Lung (tissue), 12 donors: Measurements from ENCODE around the gene C19orf47. TPM values are rescaled to one million over a fixed set of nuclear protein-coding genes. Genes with fewer than 3 reads are reported as not detected.

Experiments
- ATAC-seq: fragments of 200-7000 bp; cut with Tn5 transposase; one replicate; pipeline ENCODE4 v1.9.1; 2020; ENCODE audit warnings: moderate number of reproducible peaks; ENCODE audit not compliant: insufficient read depth, low FRiP score
- DNase-seq, 3 donors: peaks; one replicate each; pipeline ENCODE4 v3.0.0-alpha.2; 2013 to 2017
- H3K27ac ChIP-seq, 2 donors: one replicate each; pipeline ENCODE4 v1.5.1; 2013; ENCODE audit warnings: mild to moderate bottlenecking in 2 of 2, moderate library complexity in 2 of 2, control low read depth in 1 of 2, inconsistent platforms in 1 of 2, low read depth in 1 of 2, low read length in 1 of 2
- H3K27me3 ChIP-seq, 3 donors: one replicate each; pipeline ENCODE4 v1.5.1; 2013; ENCODE audit warnings: low read length in 2 of 3; ENCODE audit not compliant: control insufficient read depth in 3 of 3, insufficient read depth in 3 of 3
- H3K36me3 ChIP-seq, 4 donors: one replicate each; pipeline ENCODE4 v1.5.1; 2013; ENCODE audit warnings: low read length in 4 of 4, mild to moderate bottlenecking in 1 of 4, moderate library complexity in 1 of 4; ENCODE audit not compliant: control insufficient read depth in 4 of 4, insufficient read depth in 4 of 4
- H3K4me1 ChIP-seq, 5 donors: one replicate each; pipeline ENCODE4 v1.5.1; 2013; ENCODE audit warnings: low read length in 5 of 5, mild to moderate bottlenecking in 2 of 5, moderate library complexity in 1 of 5; ENCODE audit not compliant: control insufficient read depth in 5 of 5, insufficient read depth in 5 of 5
- H3K4me3 ChIP-seq: one replicate; pipeline ENCODE4 v1.5.1; 2013; ENCODE audit warnings: mild to moderate bottlenecking, control low read depth, moderate library complexity
- H3K9ac ChIP-seq, 2 donors: one replicate each; pipeline ENCODE4 v1.5.1; 2013; ENCODE audit warnings: low read length in 2 of 2, control low read depth in 1 of 2; ENCODE audit not compliant: insufficient read depth in 1 of 2
- H3K9me3 ChIP-seq, 4 donors: one replicate each; pipeline ENCODE4 v1.5.1; 2013; ENCODE audit warnings: low read length in 3 of 4, mild to moderate bottlenecking in 1 of 4, moderate library complexity in 1 of 4; ENCODE audit not compliant: control insufficient read depth in 4 of 4, insufficient read depth in 3 of 4
- WGBS, 2 donors: extraction: QIAGEN DNeasy Blood & Tissue Kit; methylation state at CpG; one replicate each; pipeline ENCODE4 v1.1.7; 2013; 5-methylcytosine and 5-hydroxymethylcytosine counted together
- polyA plus RNA-seq, 2 donors: library from polyadenylated mRNA; stranded (reverse); fragments of 200-250 nt; gene quantifications; one replicate each; pipeline ENCODE4 v1.2.1, GENCODE V29; 2013
- total RNA-seq, 2 donors: library from RNA; depleted of rRNA in 1 of 2; stranded (reverse); fragments of >200 nt in 1 of 2; gene quantifications; one replicate each; pipeline ENCODE4 v1.2.1, GENCODE V29; 2014 to 2021
- TF ChIP-seq, protein P1 (sequence below): IDR thresholded peaks from 2 replicates; pipeline ENCODE4 v1.5.1; 2012; ENCODE audit warnings: mild to moderate bottlenecking; ENCODE audit errors: control extremely low read depth, extremely low read depth
- donor health status: control.
- donor health status: control.
- donor health status: Bipolar disorder and iron deficiency.
- donor health status: healthy.
- donor health status: DM: yes; HTN: yes; CAD: no.

Gene C19orf47
- total and polyA plus RNA-seq, 4 donors: 9.8 to 26.3 (median 14.9) TPM

DNA sequence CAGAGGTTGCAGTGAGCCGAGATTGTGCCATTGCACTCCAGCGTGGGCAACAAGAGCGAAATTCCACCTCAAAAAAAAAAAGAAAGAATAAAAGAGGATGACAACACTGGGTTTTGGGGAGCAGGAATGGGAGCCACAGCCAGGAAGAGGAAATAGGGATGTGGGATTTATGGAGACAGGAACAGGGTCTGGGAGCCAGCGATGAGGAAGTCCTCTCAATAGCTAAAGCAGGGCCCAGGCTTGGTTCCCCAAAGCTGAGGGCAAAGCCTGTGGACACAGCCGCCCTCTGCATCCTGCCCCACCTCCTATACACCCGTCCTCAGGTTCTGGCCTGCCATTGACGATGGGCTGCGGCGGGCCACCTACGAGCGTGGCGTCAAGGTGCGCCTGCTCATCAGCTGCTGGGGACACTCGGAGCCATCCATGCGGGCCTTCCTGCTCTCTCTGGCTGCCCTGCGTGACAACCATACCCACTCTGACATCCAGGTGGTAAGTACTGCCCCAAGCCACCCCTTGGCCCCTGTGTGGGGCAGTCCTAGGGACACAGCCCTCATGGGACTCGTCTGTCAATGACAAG, 28.2 kb upstream of the C19orf47 start:
- Histone ChIP-seq H3K27me3 (no peaks in the 10 kb centered on the region), H3K27ac (no peak overlapping the region), H3K36me3 (peaks cover 0 to 50% (median 23%) of the 10 kb centered on the region in 4 donors), H3K9me3 (no peaks in the 10 kb centered on the region), H3K4me3 (no peak overlapping the region), H3K4me1 (no peaks in the 10 kb centered on the region), H3K9ac (no peak overlapping the region)
- 82 to 91% methylated on average over 12 to 17 of the region's 17 CpGs for WGBS, 2 donors
- TF ChIP-seq, protein P1, sequence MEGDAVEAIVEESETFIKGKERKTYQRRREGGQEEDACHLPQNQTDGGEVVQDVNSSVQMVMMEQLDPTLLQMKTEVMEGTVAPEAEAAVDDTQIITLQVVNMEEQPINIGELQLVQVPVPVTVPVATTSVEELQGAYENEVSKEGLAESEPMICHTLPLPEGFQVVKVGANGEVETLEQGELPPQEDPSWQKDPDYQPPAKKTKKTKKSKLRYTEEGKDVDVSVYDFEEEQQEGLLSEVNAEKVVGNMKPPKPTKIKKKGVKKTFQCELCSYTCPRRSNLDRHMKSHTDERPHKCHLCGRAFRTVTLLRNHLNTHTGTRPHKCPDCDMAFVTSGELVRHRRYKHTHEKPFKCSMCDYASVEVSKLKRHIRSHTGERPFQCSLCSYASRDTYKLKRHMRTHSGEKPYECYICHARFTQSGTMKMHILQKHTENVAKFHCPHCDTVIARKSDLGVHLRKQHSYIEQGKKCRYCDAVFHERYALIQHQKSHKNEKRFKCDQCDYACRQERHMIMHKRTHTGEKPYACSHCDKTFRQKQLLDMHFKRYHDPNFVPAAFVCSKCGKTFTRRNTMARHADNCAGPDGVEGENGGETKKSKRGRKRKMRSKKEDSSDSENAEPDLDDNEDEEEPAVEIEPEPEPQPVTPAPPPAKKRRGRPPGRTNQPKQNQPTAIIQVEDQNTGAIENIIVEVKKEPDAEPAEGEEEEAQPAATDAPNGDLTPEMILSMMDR: no peak
- DNase-seq: no peak
- ATAC-seq: no peak

DNA sequence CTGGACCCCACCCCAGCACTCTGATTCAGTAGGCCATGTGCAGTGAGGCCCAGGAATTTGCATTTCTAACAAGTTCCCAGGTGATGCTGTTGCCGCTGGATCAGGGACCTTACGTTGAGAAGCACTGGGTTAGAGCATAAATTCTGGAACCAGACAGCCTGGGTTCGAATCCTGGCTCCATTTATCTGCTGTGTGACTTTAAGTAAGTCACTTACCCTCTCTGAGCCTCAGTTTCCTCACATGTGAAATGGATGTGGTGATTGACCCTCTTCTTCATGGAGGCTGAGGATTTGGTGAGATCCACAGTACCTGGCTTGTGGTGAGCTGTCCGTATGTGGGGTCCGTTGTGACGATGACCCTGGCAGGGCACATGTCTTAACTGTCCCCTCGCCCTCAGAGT, 25.9 kb upstream of the C19orf47 start:
- no peaks in the 10 kb centered on the region for H3K4me1 ChIP-seq
- no peak for ATAC-seq
- no peak overlapping the region for H3K9ac ChIP-seq
- H3K27me3 ChIP-seq: no peaks in the 10 kb centered on the region
- TF ChIP-seq, protein P1: no peak
- 95 to 98% methylated on average over 7 of the region's 7 CpGs for WGBS, 2 donors
- peaks cover 0 to 47% (median 34%) of the 10 kb centered on the region in 4 donors for H3K36me3 ChIP-seq
- H3K27ac ChIP-seq: no peak overlapping the region
- no peak for DNase-seq
- H3K9me3 ChIP-seq: no peaks in the 10 kb centered on the region
- no peak overlapping the region for H3K4me3 ChIP-seq

DNA sequence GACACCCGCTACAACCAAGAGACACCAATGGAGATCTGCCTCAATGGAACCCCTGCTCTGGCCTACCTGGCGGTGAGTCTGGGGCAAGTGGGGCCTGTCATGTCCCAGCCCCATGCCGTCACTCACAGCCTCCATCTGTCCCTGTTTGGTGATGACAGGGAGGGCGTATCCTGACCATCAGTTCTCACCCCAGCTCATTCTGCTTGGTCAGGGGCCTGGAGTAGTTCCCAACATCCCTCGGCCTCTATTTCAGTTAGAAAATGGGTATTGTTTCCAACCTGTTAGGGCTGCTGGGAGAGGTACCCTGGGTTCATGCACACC, 23.6 kb upstream of the C19orf47 start:
- H3K36me3 ChIP-seq: peaks cover 3 to 37% (median 30%) of the 10 kb centered on the region in 4 donors
- no peak for DNase-seq
- 95 to 96% methylated on average over 5 of the region's 5 CpGs for WGBS, 2 donors

More for the DNA sequence above, 23.6 kb upstream of the C19orf47 start:
- Histone ChIP-seq H3K27me3 (no peaks in the 10 kb centered on the region), H3K27ac (no peak overlapping the region), H3K4me3 (no peak overlapping the region), H3K9me3 (no peaks in the 10 kb centered on the region), H3K4me1 (peaks cover 0 to 4% (median under 1%) of the 10 kb centered on the region in 5 donors), H3K9ac (no peak overlapping the region)
- TF ChIP-seq, protein P1: no peak
- ATAC-seq: no peak
